ENCODE measurements around the gene ZNF417. TPM values are rescaled to one million over a fixed set of nuclear protein-coding genes. Genes with fewer than 3 reads are reported as not detected.

ZNF417 gene
- total and polyA plus RNA-seq, 9 of the 15 experiments (the other 6 are each of a cell fraction or from before 2014, with no cell fraction given): 0.35 to 7.2 (median 3.2) TPM

DNA sequence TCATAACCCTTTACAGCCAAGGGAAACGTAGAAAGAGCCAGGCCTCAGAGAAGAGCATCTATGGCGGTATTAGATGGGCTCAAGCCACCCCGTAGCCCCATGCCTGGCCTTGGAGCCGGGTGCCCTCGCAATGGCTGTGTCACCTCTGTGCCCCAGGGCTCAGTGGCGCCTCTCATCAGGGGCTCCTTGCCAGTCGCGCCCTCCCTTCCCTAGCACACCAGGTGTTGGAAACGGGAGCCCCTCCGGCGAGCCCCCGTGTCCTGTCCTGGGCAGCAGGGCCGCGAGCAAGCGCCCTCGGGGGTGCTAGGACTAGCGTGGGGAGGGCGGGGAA, 30.7 kb upstream of the ZNF417 start:
- no peak for TF ChIP-seq ZNF282 (CRISPR knock-in tag; IDR thresholded peaks at IDR 0.05)
- no peak for TF ChIP-seq ZNF644 (tag; IDR thresholded peaks at IDR 0.05; ENCODE audit: low read depth)
- no peak for TF ChIP-seq RAD21 (CRISPR knock-in tag; conservative IDR thresholded peaks at IDR 0.05 in 1 of 2, IDR thresholded peaks at IDR 0.05 in 1 of 2)
- TF ChIP-seq WHSC1 (IDR thresholded peaks at IDR 0.05; ENCODE audit: low read length): no peak
- no peak for TF ChIP-seq MYC (IDR thresholded peaks at IDR 0.05; ENCODE audit: low read depth, low read length)
- TF ChIP-seq MYC (CRISPR knock-in tag; IDR thresholded peaks at IDR 0.05; ENCODE audit: borderline replicate concordance, low read depth): no peak
- no peak for TF ChIP-seq GTF2E2 (tag; IDR thresholded peaks at IDR 0.05)
- TF ChIP-seq ZNF511 (CRISPR knock-in tag; IDR thresholded peaks at IDR 0.05): no peak
- TF ChIP-seq JUN (IDR thresholded peaks at IDR 0.05; ENCODE audit: borderline replicate concordance, low read depth, low read length): no peak
- TF ChIP-seq JUN (CRISPR knock-in tag; IDR thresholded peaks at IDR 0.05; ENCODE audit: borderline replicate concordance): no peak
- TF ChIP-seq NONO (IDR thresholded peaks at IDR 0.05; ENCODE audit: low read depth in 2 of 2, low read length in 1 of 2): no peak
- no peak for TF ChIP-seq THRAP3 (IDR thresholded peaks at IDR 0.05; ENCODE audit: borderline replicate concordance)
- no peak for TF ChIP-seq CBX2 (IDR thresholded peaks at IDR 0.05; ENCODE audit: insufficient read depth, low read length, poor library complexity, severe bottlenecking)
- no peak for TF ChIP-seq MCM3 (IDR thresholded peaks at IDR 0.05)
- no peak for TF ChIP-seq ATF7 (IDR thresholded peaks at IDR 0.05)
- no peak for TF ChIP-seq RBM34 (IDR thresholded peaks at IDR 0.05; ENCODE audit: borderline replicate concordance, insufficient read depth, low read length)
- no peak for TF ChIP-seq NELFE (IDR thresholded peaks at IDR 0.05; ENCODE audit: insufficient read depth, insufficient read length)
- Histone ChIP-seq H3K9me3 (replicated peaks; ENCODE audit: control insufficient read depth, insufficient read depth, low read depth, low read length) (no peaks in the 10 kb centered on the region; the same call in 1 of the 2 replicates), H3K27ac (ENCODE audit: extremely low read depth, low read depth, low read length) (no peak overlapping the region), H3K27me3 (ENCODE audit: control insufficient read depth in 2 of 2, insufficient read depth in 2 of 2, low read length in 2 of 2) (no peaks in the 10 kb centered on the region), H3K36me3 (ENCODE audit: control insufficient read depth, insufficient read depth, low read length) (no peaks in the 10 kb centered on the region), H3K79me2 (ENCODE audit: control insufficient read depth, insufficient read depth, low read length) (no peaks in the 10 kb centered on the region), H3K4me2 (ENCODE audit: insufficient read depth, low read length) (no peak overlapping the region), H3K4me1 (replicated peaks in 1 of 2; ENCODE audit: control insufficient read depth in 2 of 2, insufficient read depth in 2 of 2, low read length in 2 of 2) (no peaks in the 10 kb centered on the region), H4K20me1 (replicated peaks; ENCODE audit: control insufficient read depth, insufficient read depth, low read length) (no peaks in the 10 kb centered on the region), H3K4me3 (peak overlapping the region; percentile 34), H3K9ac (ENCODE audit: insufficient read depth in 1 of 2, low read depth in 2 of 2, low read length in 2 of 2) (no peak overlapping the region), H2AFZ (ENCODE audit: low read depth, low read length) (no peak overlapping the region), H3K9me1 (ENCODE audit: control insufficient read depth, insufficient read depth, low read length) (no peaks in the 10 kb centered on the region)
- ATAC-seq: no peak
- no peak for DNase-seq (ENCODE audit: extremely low read depth in 1 of 4, low spot score in 3 of 4)
- intact Hi-C loops (cut with micrococcal nuclease): no loop called here
- 8% methylated on average over 14 of the region's 18 CpGs for WGBS (ENCODE audit: insufficient coverage, low coverage, missing lambda C conversion rate)
- no peak for FAIRE-seq
- no TSS peak for BruUV-seq (replicated peaks)
- in situ Hi-C loops (cut with MboI): no loop called here
- CTCF ChIA-PET (ENCODE audit: low intra/inter-chr PET ratio): interaction anchor here (0.6 kb wide), 1 partner anchor 252 kb away, joined by 3 read pairs; no protein-coding TSS in a partner anchor
- POLR2A ChIA-PET: no interaction called here

All from K562 (cell line).